ENCODE data around the gene ITGB2. TPM values are rescaled to one million over a fixed set of nuclear protein-coding genes. Genes with fewer than 3 reads are reported as not detected.

Gene ITGB2
- total RNA-seq, 2 donors from 2014 or later, result 1.6 to 2.3 TPM

- no peaks in the 10 kb centered on the region for H3K9me3 ChIP-seq (ENCODE audit: control insufficient read depth, low read length)
- no peak overlapping the region for H3K27ac ChIP-seq (ENCODE audit: low read depth, low read length)
- no peaks in the 10 kb centered on the region for H3K27me3 ChIP-seq (ENCODE audit: control insufficient read depth, insufficient read depth, low read length, poor library complexity, severe bottlenecking)
- Mint-ChIP-seq H3K4me1 (peaks cover 13% of the 10 kb centered on the region), H3K27me3 (ENCODE audit: insufficient read depth) (peaks cover 3% of the 10 kb centered on the region), H3K27ac (no peak overlapping the region), H3K36me3 (ENCODE audit: low read depth) (peaks cover 30% of the 10 kb centered on the region), H3K9me3 (no peaks in the 10 kb centered on the region), H3K4me3 (peak overlapping the region; percentile 87)
- H3K4me1 ChIP-seq (ENCODE audit: control insufficient read depth, insufficient read depth, low read length), result peaks cover 7% of the 10 kb centered on the region
- H3K9ac ChIP-seq (ENCODE audit: extremely low read depth, low read length, poor library complexity, severe bottlenecking), result no peak overlapping the region
- TF ChIP-seq CTCF (conservative IDR thresholded peaks at IDR 0.05), result no peak
- peaks cover 29% of the 10 kb centered on the region for H3K36me3 ChIP-seq (ENCODE audit: control insufficient read depth, insufficient read depth, low read length)
- no peak for DNase-seq
- 93 to 95% methylated on average over 5 to 8 of the region's 8 CpGs for WGBS, 2 experiments (ENCODE audit: insufficient coverage in 1 of 2, insufficient read length in 1 of 2)
- H3K4me3 ChIP-seq (ENCODE audit: low read length), result peak overlapping the region; percentile 96
Observed at GRCh38 chr21:44941567-44941966, 20.9 kb upstream of the ITGB2 start.

- Mint-ChIP-seq H3K36me3 (ENCODE audit: low read depth) (peaks cover 22% of the 10 kb centered on the region), H3K4me1 (peaks cover 13% of the 10 kb centered on the region), H3K9me3 (no peaks in the 10 kb centered on the region), H3K4me3 (peak overlapping the region; percentile 87), H3K27ac (peak overlapping the region; percentile 74), H3K27me3 (ENCODE audit: insufficient read depth) (peaks cover 3% of the 10 kb centered on the region)
- Histone ChIP-seq H3K9ac (ENCODE audit: extremely low read depth, low read length, poor library complexity, severe bottlenecking) (peak overlapping the region; percentile 69), H3K36me3 (ENCODE audit: control insufficient read depth, insufficient read depth, low read length) (peaks cover 21% of the 10 kb centered on the region), H3K27ac (ENCODE audit: low read depth, low read length) (peak overlapping the region; percentile 29), H3K4me1 (ENCODE audit: control insufficient read depth, insufficient read depth, low read length) (peaks cover 7% of the 10 kb centered on the region), H3K4me3 (ENCODE audit: low read length) (peak overlapping the region; percentile 96), H3K27me3 (ENCODE audit: control insufficient read depth, insufficient read depth, low read length, poor library complexity, severe bottlenecking) (no peaks in the 10 kb centered on the region), H3K9me3 (ENCODE audit: control insufficient read depth, low read length) (no peaks in the 10 kb centered on the region)
- 0% methylated on average over 22 to 53 of the region's 53 CpGs for WGBS, 2 experiments (ENCODE audit: insufficient coverage in 1 of 2, insufficient read length in 1 of 2)
- DNase-seq, result no peak
- no peak for TF ChIP-seq CTCF (conservative IDR thresholded peaks at IDR 0.05)
Observed at GRCh38 chr21:44940116-44940631, 19.5 kb upstream of the ITGB2 start.

GRCh38 chr21:44939532-44940115 is 18.9 kb upstream of the ITGB2 start, which contains the start of gene SLX9:
Gene SLX9, plus strand, starts transcription at chr21:44940029. Its CDS starts 29 bp downstream, at chr21:44940058.
- peaks cover 18% of the 10 kb centered on the region for H3K36me3 Mint-ChIP-seq (ENCODE audit: low read depth)
- H3K27ac ChIP-seq (ENCODE audit: low read depth, low read length), result peak within 1 kb of the TSS; percentile 29
- peak; percentile 92 for DNase-seq
- 2 to 3% methylated on average over 36 to 69 of the region's 69 CpGs for WGBS, 2 experiments (ENCODE audit: insufficient coverage in 1 of 2, insufficient read length in 1 of 2)
- H3K4me3 ChIP-seq (ENCODE audit: low read length), result peak within 1 kb of the TSS; percentile 96
- H3K9me3 ChIP-seq (ENCODE audit: control insufficient read depth, low read length), result no peaks in the 10 kb centered on the region
- H3K9ac ChIP-seq (ENCODE audit: extremely low read depth, low read length, poor library complexity, severe bottlenecking), result peak within 1 kb of the TSS; percentile 69
- peaks cover 6% of the 10 kb centered on the region for H3K27me3 Mint-ChIP-seq (ENCODE audit: insufficient read depth)
- H3K4me1 Mint-ChIP-seq, result peaks cover 13% of the 10 kb centered on the region
- H3K4me1 ChIP-seq (ENCODE audit: control insufficient read depth, insufficient read depth, low read length), result peaks cover 7% of the 10 kb centered on the region
- peak within 1 kb of the TSS; percentile 87 for H3K4me3 Mint-ChIP-seq
- peaks cover 16% of the 10 kb centered on the region for H3K36me3 ChIP-seq (ENCODE audit: control insufficient read depth, insufficient read depth, low read length)
- TF ChIP-seq CTCF (conservative IDR thresholded peaks at IDR 0.05), result no peak
- H3K9me3 Mint-ChIP-seq, result no peaks in the 10 kb centered on the region
- peaks cover 3% of the 10 kb centered on the region for H3K27me3 ChIP-seq (ENCODE audit: control insufficient read depth, insufficient read depth, low read length, poor library complexity, severe bottlenecking)
- H3K27ac Mint-ChIP-seq, result peak within 1 kb of the TSS; percentile 94
